Measurements from ENCODE around the gene HSPB8.
"Not testable (repeated sequence)": the region's sequence is repeated elsewhere in the genome, so short reads cannot be mapped to it uniquely, and the experiment has no call there.

The HSPB8 gene

GRCh38 chr12:119206348-119207062, 27.8 kb downstream of the HSPB8 start:
- TF ChIP-seq CTCF (conservative IDR thresholded peaks at IDR 0.05), result no peak
- TF ChIP-seq ZFX (IDR thresholded peaks at IDR 0.05), result no peak
- no peak overlapping the region for H3K27ac ChIP-seq

DNA sequence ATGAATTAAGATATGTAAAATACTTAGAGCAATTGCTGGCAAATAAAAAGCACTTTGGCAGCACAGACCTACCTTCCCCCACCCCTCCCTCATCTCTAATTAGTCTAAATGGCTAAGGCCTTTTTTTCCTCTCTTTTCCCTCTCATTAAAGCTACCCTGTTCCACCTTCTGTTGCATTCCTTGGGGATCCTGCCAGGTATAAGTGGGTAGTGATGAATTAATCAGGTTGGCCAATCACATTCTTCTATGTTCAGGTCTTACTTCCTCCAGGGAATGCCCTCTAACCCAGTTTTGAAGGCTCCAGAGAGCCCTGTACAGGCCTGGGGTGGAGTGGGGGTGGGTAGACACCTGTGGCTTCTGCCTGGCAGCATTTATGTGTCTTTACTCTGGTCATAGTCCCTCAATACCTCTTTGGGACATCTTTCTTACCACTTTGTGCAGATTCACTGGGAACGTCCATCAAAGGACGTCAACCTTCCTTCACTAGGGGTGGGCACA, 28.4 kb downstream of the HSPB8 start:
- TF ChIP-seq ZFX (IDR thresholded peaks at IDR 0.05), result no peak
- TF ChIP-seq CTCF (conservative IDR thresholded peaks at IDR 0.05), result no peak
- no peak overlapping the region for H3K27ac ChIP-seq

DNA sequence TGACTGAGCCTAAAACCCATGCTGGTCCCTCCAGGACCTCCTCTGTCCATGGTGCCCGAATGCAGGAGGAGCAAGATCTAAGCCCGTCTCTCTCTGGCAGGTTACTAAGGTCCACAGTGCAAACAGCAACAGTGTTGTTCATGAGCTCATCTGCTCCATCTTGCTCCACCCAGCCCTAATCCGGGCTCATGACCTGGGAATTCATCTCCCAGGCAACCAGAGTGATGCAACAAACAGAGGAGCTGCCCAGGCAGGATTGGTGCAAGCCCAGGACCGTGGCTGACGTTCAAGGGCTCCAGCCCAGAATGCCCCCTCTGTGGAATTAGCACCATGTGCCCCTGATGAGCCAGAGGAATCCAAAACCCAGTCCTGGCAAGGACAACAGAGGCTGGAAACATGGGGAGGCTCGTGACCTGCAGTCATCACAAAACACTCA, 29.9 kb downstream of the HSPB8 start:
- H3K27ac ChIP-seq, result no peak overlapping the region
- TF ChIP-seq ZFX (IDR thresholded peaks at IDR 0.05), result no peak
- TF ChIP-seq CTCF (conservative IDR thresholded peaks at IDR 0.05), result no peak

DNA sequence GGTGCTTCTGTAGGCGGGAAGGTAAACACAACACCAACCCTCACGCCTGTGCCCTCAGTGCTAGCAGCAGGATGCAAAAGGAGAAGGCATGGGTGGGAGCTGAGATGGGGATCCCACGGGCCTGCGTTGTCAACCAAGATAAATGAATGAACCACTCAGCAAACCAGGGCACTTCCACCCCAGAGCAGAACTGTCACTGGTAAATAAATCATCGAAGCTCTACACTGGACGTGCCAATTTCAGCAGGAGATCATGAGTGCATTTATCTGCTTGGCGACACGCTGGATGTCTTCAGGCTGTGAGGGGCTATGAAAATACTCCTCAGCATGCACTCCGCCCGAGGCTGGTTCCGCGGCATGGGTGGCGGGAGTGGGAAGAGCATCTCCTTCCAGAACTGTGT, 33.2 kb downstream of the HSPB8 start:
- TF ChIP-seq ZFX (IDR thresholded peaks at IDR 0.05), result no peak
- no peak for TF ChIP-seq CTCF (conservative IDR thresholded peaks at IDR 0.05)
- H3K27ac ChIP-seq, result no peak overlapping the region

GRCh38 chr12:119216084-119216483, 37.4 kb downstream of the HSPB8 start:
- H3K27ac ChIP-seq, result no peak overlapping the region
- TF ChIP-seq ZFX (IDR thresholded peaks at IDR 0.05) (no peak), CTCF (conservative IDR thresholded peaks at IDR 0.05) (no peak)

DNA sequence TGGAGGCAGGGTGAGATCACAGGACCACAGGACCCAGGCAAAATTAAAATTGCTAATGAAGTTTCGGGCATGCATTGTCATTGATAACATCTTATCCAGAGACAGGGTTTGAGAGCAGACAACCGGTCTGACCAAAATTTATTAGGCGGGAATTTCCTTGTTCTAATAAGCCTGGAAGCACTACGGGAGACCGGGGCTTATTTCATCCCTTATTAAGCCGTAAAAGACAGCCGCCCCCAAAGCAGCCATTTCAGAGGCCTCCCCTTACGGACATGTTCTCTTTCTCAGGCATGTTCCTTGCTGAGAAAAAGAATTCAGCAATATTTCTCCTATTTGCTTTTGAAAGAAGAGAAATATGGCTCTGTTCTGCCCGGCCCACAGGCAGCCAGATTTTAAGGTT, 40.1 kb downstream of the HSPB8 start:
- H3K27ac ChIP-seq, result not testable (repeated sequence)

GRCh38 chr12:119222222-119222951, 43.7 kb downstream of the HSPB8 start:
- H3K27ac ChIP-seq, result no peak overlapping the region
- TF ChIP-seq CTCF (conservative IDR thresholded peaks at IDR 0.05) (no peak), ZFX (IDR thresholded peaks at IDR 0.05) (no peak)
